ENCODE results near the gene GDPGP1. TPM values are rescaled to one million over a fixed set of nuclear protein-coding genes. Genes with fewer than 3 reads are reported as not detected.

GDPGP1 gene
- total RNA-seq, 2 experiments from 2014 or later: 7.5 to 8.3 TPM

- DNase-seq (no peak), ATAC-seq (ENCODE audit: poor library complexity) (no peak)
- Histone ChIP-seq H3K4me1 (ENCODE audit: insufficient read depth, low read length) (peaks cover 13% of the 10 kb centered on the region), H3K9me3 (ENCODE audit: control insufficient read depth in 1 of 2, insufficient read depth in 1 of 2, low read length in 2 of 2) (no peaks in the 10 kb centered on the region), H3K36me3 (ENCODE audit: insufficient read depth, low read length) (no peaks in the 10 kb centered on the region), H3K27me3 (ENCODE audit: control insufficient read depth in 1 of 2, insufficient read depth in 2 of 2, low read length in 2 of 2) (no peaks in the 10 kb centered on the region), H3K27ac (ENCODE audit: low read depth in 1 of 2, low read length in 2 of 2) (no peak overlapping the region), H3K4me3 (ENCODE audit: low read length) (no peak overlapping the region)
- Mint-ChIP-seq H3K4me1 (ENCODE audit: low read depth) (peaks cover 5% of the 10 kb centered on the region), H3K27me3 (no peaks in the 10 kb centered on the region), H3K27ac (no peak overlapping the region), H3K4me3 (no peak overlapping the region), H3K36me3 (ENCODE audit: low read depth) (no peaks in the 10 kb centered on the region), H3K9me3 (no peaks in the 10 kb centered on the region)
- TF ChIP-seq CTCF (IDR thresholded peaks at IDR 0.05): no peak
- ChIA-PET POLR2A (no interaction called here), CTCF (interaction anchor here (0.5 to 2.0 kb wide), 4 partner anchors 8 to 394 kb away, joined by 3 to 22 read pairs (median 5); no protein-coding TSS in a partner anchor)
- intact Hi-C loops (cut with DNase I, micrococcal nuclease): no loop called here
Measured at GRCh38 chr15:90294159-90294558, 60.1 kb downstream of the GDPGP1 start.

- no peak overlapping the region for H3K4me3 Mint-ChIP-seq
- no peaks in the 10 kb centered on the region for H3K27me3 ChIP-seq (ENCODE audit: control insufficient read depth in 1 of 2, insufficient read depth in 2 of 2, low read length in 2 of 2)
- no peaks in the 10 kb centered on the region for H3K27me3 Mint-ChIP-seq
- intact Hi-C loops (cut with DNase I, micrococcal nuclease): no loop called here
- no peaks in the 10 kb centered on the region for H3K9me3 Mint-ChIP-seq
- ChIA-PET POLR2A (no interaction called here), CTCF (no interaction called here)
- no peaks in the 10 kb centered on the region for H3K36me3 ChIP-seq (ENCODE audit: insufficient read depth, low read length)
- no peaks in the 10 kb centered on the region for H3K9me3 ChIP-seq (ENCODE audit: control insufficient read depth in 1 of 2, insufficient read depth in 1 of 2, low read length in 2 of 2)
- H3K4me3 ChIP-seq (ENCODE audit: low read length): no peak overlapping the region
- DNase-seq (no peak), ATAC-seq (ENCODE audit: poor library complexity) (no peak)
- peaks cover 13% of the 10 kb centered on the region for H3K4me1 ChIP-seq (ENCODE audit: insufficient read depth, low read length)
- H3K36me3 Mint-ChIP-seq (ENCODE audit: low read depth): no peaks in the 10 kb centered on the region
- TF ChIP-seq CTCF (IDR thresholded peaks at IDR 0.05): no peak
- no peak overlapping the region for H3K27ac Mint-ChIP-seq
- H3K27ac ChIP-seq (ENCODE audit: low read depth in 1 of 2, low read length in 2 of 2): no peak overlapping the region
- peaks cover 5% of the 10 kb centered on the region for H3K4me1 Mint-ChIP-seq (ENCODE audit: low read depth)
Measured at GRCh38 chr15:90294601-90295269, 60.7 kb downstream of the GDPGP1 start.

- intact Hi-C loops (cut with DNase I, micrococcal nuclease): no loop called here
- DNase-seq: no peak
- peaks cover 13% of the 10 kb centered on the region for H3K4me1 ChIP-seq (ENCODE audit: insufficient read depth, low read length)
- H3K36me3 ChIP-seq (ENCODE audit: insufficient read depth, low read length): no peaks in the 10 kb centered on the region
- no peak overlapping the region for H3K27ac ChIP-seq (ENCODE audit: low read depth in 1 of 2, low read length in 2 of 2)
- Mint-ChIP-seq H3K27me3 (no peaks in the 10 kb centered on the region), H3K9me3 (no peaks in the 10 kb centered on the region), H3K27ac (no peak overlapping the region), H3K4me1 (ENCODE audit: low read depth) (peaks cover 5% of the 10 kb centered on the region), H3K36me3 (ENCODE audit: low read depth) (no peaks in the 10 kb centered on the region), H3K4me3 (no peak overlapping the region)
- POLR2A ChIA-PET: no interaction called here
- H3K9me3 ChIP-seq (ENCODE audit: control insufficient read depth in 1 of 2, insufficient read depth in 1 of 2, low read length in 2 of 2): no peaks in the 10 kb centered on the region
- no peaks in the 10 kb centered on the region for H3K27me3 ChIP-seq (ENCODE audit: control insufficient read depth in 1 of 2, insufficient read depth in 2 of 2, low read length in 2 of 2)
- no peak for TF ChIP-seq CTCF (IDR thresholded peaks at IDR 0.05)
- ATAC-seq (ENCODE audit: poor library complexity): no peak
- H3K4me3 ChIP-seq (ENCODE audit: low read length): no peak overlapping the region
- CTCF ChIA-PET: no interaction called here
Measured at GRCh38 chr15:90295270-90295648, 61.2 kb downstream of the GDPGP1 start.

Other genes starting within 250 kb of the GDPGP1 start
- 1 to 10 TPM; 6.5 to 7.7 TPM for gene ZNF710, start 232.9 kb upstream of the GDPGP1 start, total RNA-seq
- gene IDH2, start 131.7 kb upstream of the GDPGP1 start, total RNA-seq: 10 to 100 TPM; 38.0 to 38.2 TPM
- gene SEMA4B, start 32.9 kb upstream of the GDPGP1 start, total RNA-seq: 1 to 10 TPM; 8.0 to 9.5 TPM
- 100 to 1,000 TPM; 279 to 295 TPM for gene CIB1, start 268 bp upstream of the GDPGP1 start, total RNA-seq
- gene TTLL13, start 15.3 kb downstream of the GDPGP1 start, total RNA-seq: 1 to 10 TPM in 1 of 2 experiments, under 1 TPM in 1; 0.63 to 1.8 TPM
- gene NGRN, start 31.5 kb downstream of the GDPGP1 start, total RNA-seq: 10 to 100 TPM; 55.7 to 58.4 TPM
- gene ZNF774, start 118.1 kb downstream of the GDPGP1 start, total RNA-seq: 1 to 10 TPM in 1 of 2 experiments, under 1 TPM in 1; 0.20 to 1.1 TPM
- 10 to 100 TPM; 76.8 to 78.7 TPM for gene IQGAP1, start 154.0 kb downstream of the GDPGP1 start, total RNA-seq